IgD-negative memory B cell (primary cell): ENCODE data around the gene GRIN1. TPM values are rescaled to one million over a fixed set of nuclear protein-coding genes. Genes with fewer than 3 reads are reported as not detected.

Source experiments
- H3K27ac Mint-ChIP-seq, 3 donors: one replicate each; pipeline ENCODE4 v1.8.0; 2020 to 2022; ENCODE audit warnings: mild to moderate bottlenecking in 3 of 3, mixed read lengths in 3 of 3, moderate library complexity in 1 of 3
- H3K27me3 Mint-ChIP-seq: one replicate; pipeline ENCODE4 v1.8.0; 2021; ENCODE audit warnings: mixed read lengths
- H3K36me3 Mint-ChIP-seq: one replicate; pipeline ENCODE4 v1.8.0; 2020; ENCODE audit warnings: mild to moderate bottlenecking, mixed read lengths
- H3K4me1 Mint-ChIP-seq, 3 donors: one replicate each; pipeline ENCODE4 v1.8.0; 2020 to 2022; ENCODE audit warnings: mixed read lengths in 3 of 3, mild to moderate bottlenecking in 1 of 3
- H3K4me3 Mint-ChIP-seq, 4 donors: one replicate each; pipeline ENCODE4 v1.8.0; 2020 to 2022; ENCODE audit warnings: mild to moderate bottlenecking in 4 of 4, mixed read lengths in 4 of 4, moderate library complexity in 3 of 4
- H3K9me3 Mint-ChIP-seq, 3 donors: one replicate each; pipeline ENCODE4 v1.8.0; 2020 to 2021; ENCODE audit warnings: mixed read lengths in 3 of 3, mild to moderate bottlenecking in 1 of 3
- polyA plus RNA-seq: library from polyadenylated mRNA; unstranded; fragments of 300-500 nt; fragmentation: Illumina TruSeq; gene quantifications from one replicate; pipeline ENCODE4 v1.2.3, GENCODE V29; 2021

Gene GRIN1
- polyA plus RNA-seq, 1 donor from 2014 or later = not detected

DNA sequence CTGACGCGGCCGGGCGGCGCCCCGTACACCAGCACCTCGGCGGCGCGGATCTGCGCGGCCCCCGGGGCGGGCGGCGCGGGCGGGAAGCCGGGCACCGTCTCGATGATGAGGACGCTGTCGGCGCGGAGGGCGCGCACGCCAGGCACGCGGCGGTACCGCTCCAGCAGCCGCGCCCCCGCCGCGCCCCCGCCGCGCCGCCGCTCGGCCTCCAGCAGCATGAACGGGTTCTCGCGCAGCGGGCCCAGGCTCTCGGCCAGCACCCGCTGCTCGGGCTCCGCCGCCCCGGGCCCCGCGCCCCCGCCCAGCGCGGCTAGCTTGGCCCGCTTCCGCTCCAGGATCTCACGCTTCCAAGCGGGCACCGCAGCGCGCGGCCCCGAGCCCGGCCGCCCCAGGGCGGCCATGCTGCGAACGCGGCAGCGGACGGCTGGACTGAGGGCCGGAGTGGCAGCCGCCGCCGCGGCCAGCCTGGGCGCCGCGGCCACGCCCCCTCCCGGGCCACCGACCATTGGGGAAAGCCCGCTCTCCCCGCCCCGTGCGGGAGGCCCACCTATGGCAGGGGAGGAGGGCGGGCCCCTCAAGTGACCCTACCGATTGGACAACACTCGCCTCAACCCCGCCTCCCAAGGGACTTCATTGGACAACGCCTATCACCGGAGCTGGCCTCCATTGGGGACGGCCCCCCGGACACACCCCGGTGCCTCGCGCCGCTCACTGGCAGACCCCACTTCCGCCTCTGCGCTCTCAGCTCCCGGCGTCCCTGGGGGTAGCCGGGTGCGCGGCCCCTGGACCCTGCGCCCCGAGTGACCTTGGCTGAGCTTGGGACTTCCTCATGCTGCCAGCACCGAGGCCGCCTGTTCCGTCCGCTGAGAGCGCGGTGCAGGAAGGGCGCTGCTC is 61.6 kb downstream of the GRIN1 start, which contains the start of gene TPRN:
Gene TPRN (minus strand): TSS at position 431 of the 894 bp plus-strand sequence. CDS start 30 bp downstream, at position 401.
- Mint-ChIP-seq H3K27ac (peak within 1 kb of the TSS; percentile 84 to 99 (median 94)), H3K4me3 (peak within 1 kb of the TSS; percentile 86 to 99 (median 92)), H3K9me3 (no peaks in the 10 kb centered on the region), H3K36me3 (no peaks in the 10 kb centered on the region), H3K4me1 (peaks cover 12 to 16% (median 15%) of the 10 kb centered on the region in 3 donors), H3K27me3 (no peaks in the 10 kb centered on the region)

- no peaks in the 10 kb centered on the region for H3K27me3 Mint-ChIP-seq
- peaks cover 15 to 19% (median 15%) of the 10 kb centered on the region in 3 donors for H3K4me1 Mint-ChIP-seq
- H3K36me3 Mint-ChIP-seq = no peaks in the 10 kb centered on the region
- no peaks in the 10 kb centered on the region for H3K9me3 Mint-ChIP-seq
- H3K4me3 Mint-ChIP-seq = peak overlapping the region; percentile 86 to 99 (median 92)
- peak overlapping the region; percentile 84 to 99 (median 94) for H3K27ac Mint-ChIP-seq
These were observed 62.4 kb downstream of the GRIN1 start for GRCh38 chr9:137201205-137201868.

- Mint-ChIP-seq H3K27me3 (no peaks in the 10 kb centered on the region), H3K4me1 (peaks cover 23 to 24% (median 24%) of the 10 kb centered on the region in 3 donors), H3K36me3 (no peaks in the 10 kb centered on the region), H3K27ac (peak overlapping the region in 1 of 3 donors; percentile 84), H3K9me3 (no peaks in the 10 kb centered on the region), H3K4me3 (peak overlapping the region in 3 of 4 donors; percentile 47 to 99 (median 60))
These were observed 64.0 kb downstream of the GRIN1 start for GRCh38 chr9:137202966-137203365.

DNA sequence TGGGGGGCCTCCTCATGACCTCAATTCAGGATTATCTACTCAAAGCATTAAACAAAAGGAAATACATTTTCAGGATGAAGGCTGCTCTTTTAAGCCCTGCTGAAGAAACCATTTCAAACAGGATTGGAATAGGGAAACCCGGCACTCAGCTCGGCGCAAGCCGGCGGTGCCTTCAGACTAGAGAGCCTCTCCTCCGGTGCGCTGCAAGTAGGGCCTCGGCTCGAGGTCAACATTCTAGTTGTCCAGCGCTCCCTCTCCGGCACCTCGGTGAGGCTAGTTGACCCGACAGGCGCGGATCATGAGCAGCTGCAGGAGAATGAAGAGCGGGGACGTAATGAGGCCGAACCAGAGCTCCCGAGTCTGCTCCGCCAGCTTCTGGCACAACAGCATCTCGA is 65.8 kb downstream of the GRIN1 start:
- Mint-ChIP-seq H3K36me3 (no peaks in the 10 kb centered on the region), H3K27me3 (no peaks in the 10 kb centered on the region), H3K9me3 (no peaks in the 10 kb centered on the region), H3K4me1 (peaks cover 23 to 24% (median 24%) of the 10 kb centered on the region in 3 donors), H3K27ac (peak overlapping the region; percentile 93 to 96 (median 94)), H3K4me3 (peak overlapping the region; percentile 90 to 96 (median 94))

DNA sequence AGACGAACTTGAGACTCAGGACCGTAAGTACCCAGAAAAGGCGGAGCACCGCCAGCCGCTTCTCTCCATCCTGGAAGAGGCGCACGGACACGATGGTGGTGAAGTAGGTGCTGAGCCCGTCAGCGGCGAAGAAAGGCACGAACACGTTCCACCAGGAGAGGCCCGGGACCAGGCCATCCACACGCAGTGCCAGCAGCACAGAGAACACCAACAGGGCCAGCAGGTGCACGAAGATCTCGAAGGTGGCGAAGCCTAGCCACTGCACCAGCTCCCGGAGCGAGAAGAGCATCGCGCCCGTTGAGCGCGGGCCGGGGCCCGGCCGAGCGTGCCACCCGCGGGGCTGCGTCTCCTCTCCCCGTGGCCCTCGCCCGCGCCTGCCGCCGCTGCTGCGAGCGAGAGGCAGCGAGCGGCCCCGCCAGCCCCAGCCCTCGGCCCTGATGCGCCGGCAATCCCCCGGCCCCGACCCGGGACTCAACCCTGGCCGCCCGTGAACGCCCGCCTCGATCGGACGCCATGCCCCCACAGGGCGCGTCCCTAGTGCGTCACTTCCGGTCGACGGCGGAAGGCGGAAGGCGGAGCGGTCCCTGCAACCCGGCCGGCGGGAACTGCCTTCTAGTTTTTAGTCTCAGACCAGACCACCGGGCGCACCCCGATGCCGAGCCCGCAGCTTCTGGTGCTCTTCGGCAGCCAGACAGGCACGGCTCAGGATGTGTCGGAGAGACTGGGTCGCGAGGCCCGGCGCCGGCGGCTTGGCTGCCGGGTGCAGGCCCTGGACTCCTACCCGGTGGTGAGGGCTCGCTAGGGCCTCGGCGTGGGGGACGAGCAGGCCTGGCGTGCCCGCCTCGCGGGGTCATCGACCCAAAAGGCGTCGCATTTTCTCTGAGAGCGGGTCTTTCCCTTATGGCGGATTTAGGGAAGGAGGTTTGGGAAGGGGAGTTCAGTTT is 66.4 kb downstream of the GRIN1 start, which contains the start of the genes NDOR1 and TMEM203:
Gene NDOR1 (plus strand): TSS at position 575 of the 944 bp plus-strand sequence. CDS start 78 bp downstream, at position 653.
Gene TMEM203 (minus strand): TSS at position 523 of the 944 bp plus-strand sequence. CDS start 234 bp downstream, at position 289.
- Mint-ChIP-seq H3K4me1 (peaks cover 23 to 24% (median 24%) of the 10 kb centered on the region in 3 donors), H3K27me3 (no peaks in the 10 kb centered on the region), H3K9me3 (no peaks in the 10 kb centered on the region), H3K27ac (peak within 1 kb of the TSS; percentile 93 to 96 (median 94)), H3K4me3 (peak within 1 kb of the TSS; percentile 90 to 96 (median 94)), H3K36me3 (no peaks in the 10 kb centered on the region)

GRCh38 chr9:137206602-137207001 is 67.6 kb downstream of the GRIN1 start:
- peaks cover 15 to 24% (median 24%) of the 10 kb centered on the region in 3 donors for H3K4me1 Mint-ChIP-seq
- peaks cover 1% of the 10 kb centered on the region for H3K36me3 Mint-ChIP-seq
- H3K27me3 Mint-ChIP-seq = no peaks in the 10 kb centered on the region
- H3K4me3 Mint-ChIP-seq = peak overlapping the region; percentile 90 to 95 (median 93)
- no peaks in the 10 kb centered on the region for H3K9me3 Mint-ChIP-seq
- peak overlapping the region in 2 of 3 donors; percentile 93 to 96 for H3K27ac Mint-ChIP-seq

- peak overlapping the region in 1 of 3 donors; percentile 62 for H3K27ac Mint-ChIP-seq
- peaks cover 1% of the 10 kb centered on the region for H3K36me3 Mint-ChIP-seq
- peaks cover 1 to 9% (median 8%) of the 10 kb centered on the region in 3 donors for H3K4me1 Mint-ChIP-seq
- H3K9me3 Mint-ChIP-seq = no peaks in the 10 kb centered on the region
- H3K4me3 Mint-ChIP-seq = no peak overlapping the region
- H3K27me3 Mint-ChIP-seq = no peaks in the 10 kb centered on the region
These were observed 72.6 kb downstream of the GRIN1 start for GRCh38 chr9:137211532-137211931.

DNA sequence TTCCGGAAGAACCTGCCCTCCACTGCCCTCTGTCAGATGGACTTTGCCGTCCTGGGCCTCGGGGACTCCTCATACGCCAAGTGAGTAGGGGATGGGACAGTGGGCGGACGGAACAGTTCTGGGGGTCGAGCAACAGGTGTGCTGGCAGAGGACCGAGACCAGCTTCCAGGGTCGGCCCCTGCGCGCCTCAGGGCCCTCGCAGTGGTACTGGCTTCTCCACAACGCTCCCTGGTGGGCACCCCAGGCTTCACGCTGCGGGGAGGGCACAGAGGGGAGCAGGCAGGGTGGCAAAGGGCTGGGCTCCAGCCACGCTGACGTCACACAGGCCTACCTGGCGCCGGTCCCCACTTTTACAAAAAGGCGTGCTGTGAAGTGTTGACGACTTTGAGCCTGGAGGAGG is 73.6 kb downstream of the GRIN1 start:
- H3K9me3 Mint-ChIP-seq = no peaks in the 10 kb centered on the region

GRCh38 chr9:137213160-137214060 is 74.5 kb downstream of the GRIN1 start:
- Mint-ChIP-seq H3K9me3 (no peaks in the 10 kb centered on the region), H3K27ac (no peak overlapping the region), H3K36me3 (peaks cover 1% of the 10 kb centered on the region), H3K4me1 (no peaks in the 10 kb centered on the region), H3K4me3 (no peak overlapping the region), H3K27me3 (no peaks in the 10 kb centered on the region)

More for the DNA sequence above, 73.6 kb downstream of the GRIN1 start:
- H3K36me3 Mint-ChIP-seq = peaks cover 1% of the 10 kb centered on the region
- peaks cover 0 to 1% (median under 1%) of the 10 kb centered on the region in 3 donors for H3K4me1 Mint-ChIP-seq
- no peaks in the 10 kb centered on the region for H3K27me3 Mint-ChIP-seq
- no peak overlapping the region for H3K4me3 Mint-ChIP-seq
- no peak overlapping the region for H3K27ac Mint-ChIP-seq

- Mint-ChIP-seq H3K4me1 (no peaks in the 10 kb centered on the region), H3K27me3 (no peaks in the 10 kb centered on the region), H3K4me3 (no peak overlapping the region), H3K9me3 (no peaks in the 10 kb centered on the region), H3K27ac (no peak overlapping the region), H3K36me3 (peaks cover 1% of the 10 kb centered on the region)
These were observed 75.7 kb downstream of the GRIN1 start for GRCh38 chr9:137214620-137215019.

DNA sequence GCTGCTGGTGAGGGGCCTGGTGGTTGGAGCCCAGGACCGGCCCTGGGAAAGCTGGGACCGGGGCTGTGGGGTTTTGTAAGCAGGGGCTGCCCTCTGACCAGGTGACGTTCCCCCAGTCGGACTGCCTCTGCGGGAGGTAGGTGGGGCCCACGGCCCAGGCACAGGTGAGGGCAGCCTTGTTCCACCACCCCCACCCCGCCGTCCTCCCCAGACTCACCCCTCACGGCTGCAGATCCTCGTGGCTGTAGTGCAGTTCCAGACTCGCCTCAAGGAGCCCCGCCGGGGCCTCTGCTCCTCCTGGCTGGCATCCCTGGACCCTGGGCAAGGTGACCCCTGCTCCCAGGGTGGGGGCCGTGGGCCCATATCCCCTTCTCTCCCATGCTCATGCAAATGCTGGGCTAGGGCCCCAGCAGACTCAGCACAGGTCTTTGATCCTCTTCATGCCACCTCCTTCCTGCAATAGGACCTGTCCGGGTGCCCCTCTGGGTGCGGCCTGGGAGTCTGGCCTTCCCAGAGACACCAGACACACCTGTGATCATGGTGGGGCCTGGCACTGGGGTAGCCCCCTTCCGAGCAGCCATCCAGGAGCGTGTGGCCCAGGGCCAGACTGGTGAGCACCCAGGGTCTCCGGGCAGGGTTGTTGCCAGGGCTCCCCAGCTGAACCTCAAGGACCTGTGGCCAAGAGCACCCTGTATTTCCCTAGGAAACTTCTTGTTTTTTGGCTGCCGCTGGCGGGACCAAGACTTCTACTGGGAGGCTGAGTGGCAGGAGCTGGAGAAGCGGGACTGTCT is 76.4 kb downstream of the GRIN1 start:
- Mint-ChIP-seq H3K4me1 (no peaks in the 10 kb centered on the region), H3K9me3 (no peaks in the 10 kb centered on the region), H3K27ac (no peak overlapping the region), H3K36me3 (peaks cover 1% of the 10 kb centered on the region), H3K27me3 (peaks cover 1% of the 10 kb centered on the region), H3K4me3 (no peak overlapping the region)

GRCh38 chr9:137216188-137216965 is 77.4 kb downstream of the GRIN1 start:
- peaks cover 1% of the 10 kb centered on the region for H3K27me3 Mint-ChIP-seq
- H3K4me1 Mint-ChIP-seq = no peaks in the 10 kb centered on the region
- peaks cover under 1% of the 10 kb centered on the region for H3K36me3 Mint-ChIP-seq
- no peaks in the 10 kb centered on the region for H3K9me3 Mint-ChIP-seq
- H3K27ac Mint-ChIP-seq = no peak overlapping the region
- H3K4me3 Mint-ChIP-seq = no peak overlapping the region
